ENCODE results near the gene OTOP2.
"Not testable (repeated sequence)": the region's sequence is repeated elsewhere in the genome, so short reads cannot be mapped to it uniquely, and the experiment has no call there.

The OTOP2 gene

DNA sequence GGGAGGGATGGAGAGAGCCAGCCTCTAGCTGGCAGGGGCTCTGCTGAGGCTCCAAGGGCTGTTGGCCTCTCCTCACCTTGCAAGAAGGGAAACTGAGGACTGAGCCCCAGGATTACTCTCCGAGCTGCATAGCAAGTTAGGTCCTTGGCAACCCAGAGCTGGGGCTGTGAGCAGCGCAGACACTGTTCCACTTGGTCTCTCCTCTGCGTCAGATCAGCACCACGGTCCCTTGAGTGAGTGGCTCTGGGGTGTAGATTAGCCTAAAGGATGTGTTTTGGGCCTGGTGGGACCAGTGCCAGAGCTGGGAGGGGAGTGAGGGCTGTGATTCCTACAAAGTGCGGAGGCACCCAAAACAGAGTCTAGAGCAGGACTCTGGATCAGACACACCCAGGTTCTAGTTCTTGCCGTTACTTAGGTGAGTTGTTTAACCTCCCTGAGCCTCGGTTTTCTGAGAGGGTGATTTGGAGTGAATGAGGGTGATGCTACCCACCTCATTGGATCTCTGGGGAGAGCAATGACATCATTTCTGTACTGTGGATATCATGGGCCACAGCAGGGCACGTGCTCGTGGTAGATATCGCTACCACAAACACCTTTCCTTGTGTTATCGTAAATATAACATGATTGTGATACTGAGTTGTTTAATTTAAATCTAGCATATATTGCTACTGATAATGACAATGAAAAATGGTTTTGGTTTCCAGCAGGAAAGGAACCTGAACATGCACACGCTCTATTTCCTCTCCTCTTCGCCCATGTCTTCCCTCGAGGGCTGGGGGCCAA lies 22.5 kb upstream of the OTOP2 start:
- DNase-seq: no peak

- no peak for DNase-seq
These were observed 21.0 kb upstream of the OTOP2 start for GRCh38 chr17:74903034-74903433.

DNA sequence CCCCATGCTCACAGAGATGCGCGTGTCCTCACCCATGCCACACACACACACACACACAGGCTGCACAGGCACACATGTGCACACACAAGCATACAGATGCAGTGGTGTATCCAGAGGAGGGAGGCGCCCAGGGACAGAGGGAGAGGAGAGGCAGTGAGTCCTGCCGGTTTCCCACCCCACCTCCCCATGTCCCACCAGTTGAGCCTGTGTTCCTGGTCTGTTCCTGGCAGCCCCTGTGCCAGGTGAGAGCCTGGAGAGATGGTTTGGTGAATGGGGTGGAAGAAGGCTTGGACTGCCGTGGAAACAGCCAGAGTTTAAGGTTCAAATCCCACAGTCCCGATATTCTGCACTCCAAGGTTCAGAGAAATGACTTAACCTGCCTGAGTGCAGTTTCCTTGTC lies 20.4 kb upstream of the OTOP2 start:
- DNase-seq: no peak

GRCh38 chr17:74904687-74905409 lies 19.2 kb upstream of the OTOP2 start:
- DNase-seq: no peak

GRCh38 chr17:74906214-74906793 lies 17.8 kb upstream of the OTOP2 start:
- DNase-seq: not testable (repeated sequence)

DNA sequence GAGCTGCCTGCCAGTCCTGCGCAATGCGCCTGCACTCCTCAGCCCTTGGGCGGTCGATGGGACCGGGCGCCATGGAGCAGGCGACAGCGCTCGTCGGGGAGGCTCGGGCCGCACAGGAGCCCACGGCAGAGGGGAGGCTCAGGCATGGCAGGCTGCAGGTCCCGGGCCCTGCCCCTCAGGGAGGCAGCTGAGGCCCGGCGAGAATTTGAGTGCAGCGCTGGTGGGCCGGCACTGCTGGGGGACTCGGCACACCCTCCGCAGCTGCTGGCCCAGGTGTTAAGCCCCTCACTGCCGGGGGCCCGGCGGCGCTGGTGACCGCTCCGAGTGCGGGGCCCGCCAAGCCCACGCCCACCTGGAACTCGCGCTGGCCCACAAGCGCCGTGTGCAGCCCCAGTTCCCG lies 17.1 kb upstream of the OTOP2 start:
- DNase-seq: no peak

GRCh38 chr17:74909097-74909496 lies 15.0 kb upstream of the OTOP2 start:
- DNase-seq: not testable (repeated sequence)

- DNase-seq: not testable (repeated sequence)
These were observed 12.7 kb upstream of the OTOP2 start for GRCh38 chr17:74911423-74911822.

DNA sequence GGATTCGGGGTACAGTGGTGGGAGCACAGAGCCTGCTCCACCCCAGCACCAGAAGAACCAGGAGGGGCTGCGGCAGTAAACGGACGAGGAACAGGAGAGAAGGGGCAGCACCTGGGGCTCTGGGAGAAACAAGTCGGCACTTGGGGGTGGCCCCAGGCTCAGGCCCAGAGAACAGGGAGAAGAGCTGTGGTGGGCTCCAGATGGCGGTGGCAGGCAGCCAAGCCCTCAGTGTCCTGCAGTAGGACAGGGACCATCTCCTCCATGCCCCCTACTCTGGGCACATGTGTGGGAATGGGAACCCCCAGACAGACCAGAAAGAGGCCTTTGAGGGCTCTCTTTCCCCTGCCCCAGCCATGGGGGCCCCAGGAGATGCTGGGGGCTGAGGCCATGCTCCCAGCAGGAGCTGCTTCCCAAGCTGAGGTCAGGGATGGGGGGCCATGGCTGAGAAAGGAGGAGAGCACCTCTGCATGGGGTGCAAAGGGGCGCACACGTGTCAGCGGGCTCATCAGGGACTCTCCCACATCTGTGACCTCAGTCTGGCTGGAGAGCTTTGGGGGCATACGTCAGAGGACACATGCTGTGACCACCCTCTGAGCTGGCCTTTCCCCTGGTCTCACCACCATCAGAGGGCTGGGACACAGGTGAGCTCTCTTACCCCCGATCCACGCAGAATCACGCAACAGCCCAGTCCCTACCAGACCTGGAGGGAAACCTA lies 7.8 kb upstream of the OTOP2 start:
- DNase-seq: no peak

GRCh38 chr17:74916851-74917199 lies 7.2 kb upstream of the OTOP2 start:
- no peak for DNase-seq

- DNase-seq: no peak
These were observed 6.6 kb upstream of the OTOP2 start for GRCh38 chr17:74917430-74917829.

DNA sequence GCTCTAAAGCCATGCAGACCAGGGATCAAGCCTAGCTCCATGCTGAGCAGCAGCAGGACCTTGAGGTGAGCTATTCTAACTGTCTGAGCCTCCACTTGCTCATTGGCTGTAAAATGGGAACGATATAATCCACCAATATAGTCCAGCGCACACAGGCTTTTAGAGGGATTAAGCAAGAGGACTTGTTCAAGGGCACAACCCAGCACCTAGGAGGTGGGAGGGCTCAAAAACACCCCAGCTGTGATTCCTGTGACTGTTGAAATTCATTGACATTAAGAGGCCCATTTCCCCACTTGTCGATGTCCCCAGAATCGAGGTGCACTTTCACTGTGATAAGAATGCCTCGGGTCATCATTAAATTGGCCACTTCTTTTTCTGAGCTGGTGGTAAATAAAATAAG lies 5.2 kb upstream of the OTOP2 start:
- no peak for DNase-seq

GRCh38 chr17:74919440-74920305 lies 4.4 kb upstream of the OTOP2 start:
- no peak for DNase-seq

DNA sequence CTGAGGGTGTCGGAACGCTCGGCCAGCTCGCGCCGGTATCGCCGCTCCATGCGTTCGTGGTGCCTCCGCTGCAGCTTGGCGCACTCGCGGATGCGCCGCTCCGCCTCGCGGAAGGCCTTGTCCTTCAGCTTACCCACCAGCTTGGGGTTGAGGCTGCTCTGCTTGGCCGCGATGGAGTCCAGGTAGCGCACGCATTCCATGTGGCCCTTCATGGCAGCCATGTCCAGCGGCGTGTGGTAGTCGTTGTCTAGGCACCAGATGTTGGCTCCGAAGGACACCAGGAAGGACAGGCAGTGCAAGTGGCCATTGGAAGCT lies 3.8 kb upstream of the OTOP2 start:
- DNase-seq: no peak

- DNase-seq: no peak
These were observed 3.4 kb upstream of the OTOP2 start for GRCh38 chr17:74920642-74921025.

DNA sequence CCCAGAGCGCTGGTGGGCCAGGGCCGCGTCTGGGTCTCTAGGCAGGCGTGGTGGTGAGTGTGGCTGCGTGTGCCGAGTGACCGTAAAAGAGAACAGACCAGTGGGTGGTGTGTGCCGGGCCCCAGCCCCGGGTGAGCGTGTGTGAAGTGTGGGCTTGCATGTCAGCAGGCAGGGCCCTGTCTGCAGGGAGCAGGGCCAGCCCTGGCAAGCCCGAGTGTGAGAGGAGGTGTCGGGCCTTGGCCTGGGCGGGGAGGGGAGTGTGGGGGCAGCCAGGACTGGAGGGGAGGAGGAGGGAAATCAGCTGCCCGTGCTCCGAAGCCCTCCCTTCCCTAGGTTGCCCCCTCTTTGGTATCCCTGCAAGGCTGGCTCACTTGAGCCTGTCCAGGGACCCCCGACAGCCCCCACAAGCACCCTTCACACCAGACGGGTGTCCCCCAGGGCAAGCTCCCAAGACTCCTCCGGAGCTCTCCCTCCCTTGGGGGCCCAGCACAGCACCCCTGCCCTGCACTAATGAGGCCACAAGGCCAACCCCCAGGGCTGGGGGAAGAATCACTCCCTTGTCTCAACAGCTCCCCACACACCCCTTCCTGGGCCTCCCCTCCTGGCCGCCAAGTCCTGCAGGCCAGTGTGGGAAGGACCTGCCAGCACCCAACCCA lies 2.9 kb upstream of the OTOP2 start:
- DNase-seq: no peak

- DNase-seq: no peak
These were observed 2.3 kb upstream of the OTOP2 start for GRCh38 chr17:74921769-74922168.

GRCh38 chr17:74922172-74922571 lies 1.9 kb upstream of the OTOP2 start:
- DNase-seq: no peak

- DNase-seq: no peak
These were observed 1.2 kb upstream of the OTOP2 start, which contains the start of gene USH1G for GRCh38 chr17:74922694-74923537. Gene USH1G, minus strand, starts transcription at chr17:74923255. Its CDS starts 182 bp downstream, at chr17:74923073.

DNA sequence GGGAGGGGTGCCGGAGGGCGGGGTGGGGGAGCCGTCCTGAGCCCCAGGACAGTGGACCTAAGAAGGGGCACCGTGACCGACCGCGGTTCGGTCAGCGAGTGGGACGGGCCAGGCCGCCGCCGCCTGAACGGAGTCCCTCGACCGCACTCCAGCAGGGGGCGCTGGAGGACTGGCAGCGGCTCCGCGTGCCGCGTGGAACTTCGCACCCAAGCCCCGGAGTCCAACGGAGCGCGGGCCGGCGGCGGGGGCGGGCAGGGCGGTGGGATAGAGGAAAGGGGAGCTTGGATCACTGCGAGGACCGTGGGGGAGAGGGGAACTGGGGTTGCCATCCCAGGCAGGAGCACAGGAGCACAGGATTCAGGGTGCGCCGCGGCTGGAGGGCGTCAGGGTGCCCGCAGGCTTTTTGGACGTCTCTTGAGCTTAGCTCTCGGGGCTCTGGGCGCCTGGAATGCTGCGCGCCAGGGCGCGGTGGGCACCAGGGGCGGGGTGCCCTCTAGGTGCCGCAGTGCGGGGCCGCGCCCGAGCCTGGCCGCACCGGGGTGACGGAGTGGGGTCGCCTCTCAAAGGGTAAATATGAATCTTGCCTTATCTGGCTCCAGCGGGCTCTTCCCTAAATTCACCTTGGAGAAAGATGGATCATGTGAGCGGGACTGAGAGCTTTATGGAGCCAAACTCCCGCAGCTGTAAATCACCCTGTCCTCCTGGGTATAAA lies 379 bp upstream of the OTOP2 start:
- peak; percentile 33 for DNase-seq
